Measurements from ENCODE around the gene PVALEF.

The PVALEF gene

DNA sequence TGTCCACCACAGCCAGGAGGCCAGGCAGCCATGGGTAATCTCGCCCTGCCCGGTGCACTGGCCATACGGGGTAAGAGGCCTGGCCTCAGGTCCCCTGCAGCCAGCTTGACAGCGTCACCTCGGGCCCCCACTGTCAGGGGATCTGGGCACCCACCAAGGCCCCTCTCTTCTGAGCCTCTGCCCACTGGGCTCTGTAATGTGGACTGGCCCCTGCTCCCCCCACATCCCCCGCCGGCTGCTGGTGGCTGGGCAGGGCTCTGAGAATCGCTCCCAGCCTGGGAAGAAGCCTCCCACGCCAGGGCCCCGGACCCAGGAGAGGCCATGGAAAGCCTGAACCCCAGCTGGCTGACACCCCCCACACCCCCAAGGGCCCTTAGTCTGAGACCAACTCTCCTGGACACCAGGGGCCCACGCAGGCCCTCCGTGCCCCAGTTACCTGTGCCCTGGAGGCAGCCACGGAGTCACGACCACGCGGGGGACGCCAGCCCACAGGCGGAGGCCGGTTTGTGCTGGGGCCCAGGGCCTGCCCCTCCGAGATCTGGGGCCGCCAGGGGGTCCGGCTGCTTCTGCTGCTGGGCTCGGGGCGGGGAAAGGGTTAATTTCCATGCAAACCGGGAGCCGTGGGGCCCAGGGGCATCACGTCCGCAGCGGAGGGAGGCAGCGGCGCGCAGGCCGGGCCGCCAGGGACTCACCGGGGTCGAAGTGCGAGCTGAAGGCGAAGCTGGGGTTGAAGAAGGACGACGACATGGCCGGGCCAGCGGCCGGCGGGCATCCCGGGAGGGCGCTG, at the start of gene PVALEF:
Gene PVALEF, plus strand, starts transcription at position 262 of the 787 bp plus-strand sequence. CDS start 15,720 bp downstream, outside the sequence.
- no peak for DNase-seq

GRCh38 chr17:81115749-81116464, 49.4 kb upstream of the PVALEF start:
- DNase-seq: no peak

- DNase-seq: no peak
Measured at GRCh38 chr17:81116704-81117103, 48.6 kb upstream of the PVALEF start.

GRCh38 chr17:81117672-81118198, 47.6 kb upstream of the PVALEF start:
- DNase-seq: no peak

GRCh38 chr17:81118308-81119221, 46.7 kb upstream of the PVALEF start:
- no peak for DNase-seq

DNA sequence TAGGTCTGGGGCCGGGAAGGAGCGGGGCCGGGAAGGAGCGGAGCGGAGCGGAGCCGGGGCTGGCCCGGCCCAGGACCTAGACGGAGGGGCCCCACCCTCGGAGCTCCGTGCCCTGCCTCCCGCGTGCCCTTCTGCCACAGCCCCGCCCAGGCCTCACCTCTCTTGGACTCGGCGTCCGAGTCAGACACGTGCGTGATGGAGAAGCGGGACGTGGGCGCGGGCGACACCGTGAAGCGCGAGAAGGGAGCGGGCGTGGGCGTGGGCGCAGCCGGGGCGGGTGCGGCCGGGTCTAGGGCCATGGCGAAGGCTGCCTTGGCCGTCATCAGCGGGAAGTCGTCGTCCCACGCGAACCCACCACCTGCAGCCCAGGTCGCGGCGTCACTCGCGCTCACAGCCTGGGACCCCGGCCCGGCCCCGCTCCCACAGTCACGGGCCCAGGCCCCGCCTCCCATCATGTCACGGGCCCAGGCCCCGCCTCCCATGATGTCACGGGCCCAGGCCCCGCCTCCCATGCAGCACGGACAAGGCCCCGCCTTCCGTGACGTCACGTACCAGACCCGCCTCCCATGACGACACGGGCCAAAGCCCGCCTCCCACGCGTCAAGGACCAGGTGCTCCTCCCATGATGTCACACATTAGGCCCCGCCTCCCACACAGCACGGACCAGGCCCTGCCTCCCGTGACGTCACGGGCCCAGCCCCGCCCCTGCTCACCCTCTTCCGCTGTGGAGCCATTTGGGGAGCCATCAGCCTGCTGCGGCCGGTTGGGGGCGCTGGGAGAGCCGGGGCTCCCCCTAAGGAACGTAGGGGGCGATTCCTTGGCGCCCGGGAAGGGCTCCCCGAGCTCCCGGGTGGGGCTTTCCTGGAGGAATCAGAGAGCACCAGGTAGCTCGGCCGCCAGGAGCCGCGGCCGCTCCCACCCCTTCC, 45.8 kb upstream of the PVALEF start:
- peak; percentile 97 for DNase-seq

GRCh38 chr17:81120149-81120484, 45.2 kb upstream of the PVALEF start:
- no peak for DNase-seq

- DNase-seq: no peak
Measured at GRCh38 chr17:81120695-81121621, 44.3 kb upstream of the PVALEF start.

DNA sequence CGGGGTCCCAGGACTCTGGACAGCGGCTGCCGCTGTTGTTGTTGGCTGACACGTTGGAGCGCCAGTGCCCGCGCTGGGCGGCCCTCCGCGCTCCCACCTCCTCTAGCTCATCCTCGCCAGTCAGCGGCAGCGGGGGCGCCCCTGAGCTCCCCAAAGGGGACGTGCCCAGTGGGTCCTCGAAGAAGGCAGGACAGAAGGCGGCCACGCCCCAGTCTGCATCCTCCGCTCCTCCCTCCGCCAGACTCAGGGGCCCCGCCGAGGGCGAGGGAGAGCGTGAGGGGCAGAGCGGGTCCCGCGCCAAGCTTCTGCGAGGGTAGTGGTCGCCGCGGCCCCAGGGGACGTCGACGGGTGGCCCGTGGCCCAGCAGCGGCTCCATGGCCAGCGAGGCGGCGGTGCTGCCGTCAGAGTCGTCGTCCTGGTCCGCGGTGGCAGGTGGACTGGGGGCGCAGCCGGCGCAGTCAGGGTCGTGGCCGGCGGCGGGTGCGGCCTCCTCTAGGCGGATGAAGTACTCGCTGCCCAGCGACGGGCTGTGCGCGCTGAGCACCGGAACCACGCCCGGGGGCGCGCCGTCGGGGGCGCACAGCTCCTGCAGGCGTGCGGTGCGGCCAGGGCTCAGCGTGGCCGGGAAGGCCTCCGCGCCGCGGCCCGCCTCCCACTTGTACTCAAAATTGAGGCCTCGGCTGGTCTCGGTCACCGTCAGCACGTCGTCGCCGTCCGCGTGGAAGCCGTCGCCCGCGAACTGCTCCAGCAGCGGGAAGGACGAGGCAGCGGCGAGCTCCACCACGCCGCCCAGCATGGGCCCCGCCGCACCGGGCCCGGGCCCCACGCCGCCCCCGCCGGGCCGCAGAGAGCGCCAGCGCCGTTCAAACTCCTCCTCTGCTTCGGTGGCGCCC, 43.2 kb upstream of the PVALEF start:
- DNase-seq: no peak

DNA sequence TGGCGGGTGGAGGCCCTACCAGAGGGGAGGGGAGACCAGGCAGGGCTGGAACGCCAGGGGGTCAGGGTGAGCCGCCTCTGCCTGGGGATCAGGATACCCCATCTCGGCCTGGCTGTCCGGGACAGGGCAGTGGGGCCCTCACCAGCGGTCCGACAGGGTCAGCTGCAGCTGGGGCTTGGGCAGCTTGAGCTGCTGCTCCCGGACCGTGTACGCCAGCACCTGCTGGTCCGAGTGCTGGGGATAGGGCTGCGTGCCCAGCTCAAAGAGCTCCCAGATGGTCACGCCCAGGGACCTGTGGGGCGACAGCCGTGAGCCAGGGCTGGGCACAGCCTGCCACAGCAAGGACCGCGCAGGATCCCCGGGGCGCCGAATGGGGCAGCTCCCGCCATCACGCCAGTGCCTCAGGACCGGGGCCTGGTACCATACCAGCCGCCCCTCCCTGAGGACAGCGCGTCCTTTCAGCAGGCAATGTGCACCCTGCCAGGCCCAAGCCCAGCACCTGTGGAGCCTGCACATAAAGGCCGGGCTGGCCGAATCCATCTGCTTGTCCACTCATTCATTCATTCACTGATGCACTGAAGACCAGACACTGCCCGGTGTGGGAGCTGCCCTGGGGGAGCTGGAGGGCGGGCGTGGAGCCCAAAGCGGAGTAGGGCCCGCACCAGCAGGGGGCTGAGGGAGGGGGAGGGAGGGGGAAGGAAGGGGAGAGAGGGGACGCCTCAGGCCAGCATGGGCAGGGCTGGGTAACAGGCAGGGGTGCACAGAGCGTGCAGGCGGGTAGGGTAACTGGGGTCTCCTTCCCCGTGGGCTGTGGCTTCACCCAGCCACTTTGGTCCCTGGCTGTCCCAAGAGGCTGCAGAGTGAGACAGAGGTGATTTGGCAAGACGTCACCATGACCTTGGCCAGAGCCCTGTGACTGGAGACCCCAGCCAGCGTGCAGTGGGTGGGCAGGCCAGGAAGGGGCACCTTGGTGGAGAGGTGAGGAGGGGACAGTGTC, 42.0 kb upstream of the PVALEF start:
- no peak for DNase-seq

- no peak for DNase-seq
Measured at GRCh38 chr17:81124377-81124776, 40.9 kb upstream of the PVALEF start.

GRCh38 chr17:81125573-81126081, 39.7 kb upstream of the PVALEF start:
- no peak for DNase-seq

DNA sequence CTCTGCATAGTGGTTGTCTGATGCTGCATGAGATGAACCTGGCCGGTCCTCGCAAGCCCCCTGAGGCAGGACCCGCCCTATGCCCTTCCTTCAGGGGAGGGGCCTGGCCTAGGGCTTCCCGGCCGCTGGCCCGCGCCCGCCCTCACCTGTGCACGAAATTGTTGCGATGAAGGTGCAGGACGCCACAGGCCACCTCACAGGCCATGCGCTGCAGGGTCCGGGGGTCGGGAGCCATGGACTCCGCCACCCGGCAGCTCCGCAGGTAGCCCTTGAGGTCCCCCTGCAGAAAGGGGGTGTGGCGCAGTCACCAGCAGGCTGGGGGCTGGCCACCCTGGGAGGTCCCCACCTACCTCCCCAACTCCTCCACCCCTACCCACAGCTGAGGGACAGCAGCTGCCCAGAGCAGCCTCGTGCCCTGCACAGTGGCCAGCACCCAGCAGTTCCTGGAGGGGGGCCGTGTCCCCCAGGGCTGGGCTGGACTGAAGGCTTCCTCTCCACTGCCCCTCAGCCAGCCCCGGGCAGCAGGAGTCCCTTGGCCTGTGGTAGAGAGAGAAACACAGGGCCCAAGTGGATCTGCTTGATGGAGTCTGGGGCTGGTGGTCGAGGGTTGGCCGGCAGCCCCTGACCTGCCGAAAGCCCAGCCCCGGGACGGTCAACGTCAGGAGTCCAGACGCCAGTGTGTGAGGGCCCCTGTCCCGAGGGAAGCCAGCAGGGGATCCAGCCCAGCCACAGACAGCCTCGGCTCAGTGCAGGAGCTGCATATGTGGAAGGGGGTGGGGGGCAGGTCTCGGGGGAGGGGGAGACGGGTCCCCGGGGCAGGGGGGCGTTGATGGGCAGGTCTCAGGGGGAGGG, 38.8 kb upstream of the PVALEF start:
- DNase-seq: no peak

GRCh38 chr17:81127133-81127455, 38.2 kb upstream of the PVALEF start:
- no peak for DNase-seq

DNA sequence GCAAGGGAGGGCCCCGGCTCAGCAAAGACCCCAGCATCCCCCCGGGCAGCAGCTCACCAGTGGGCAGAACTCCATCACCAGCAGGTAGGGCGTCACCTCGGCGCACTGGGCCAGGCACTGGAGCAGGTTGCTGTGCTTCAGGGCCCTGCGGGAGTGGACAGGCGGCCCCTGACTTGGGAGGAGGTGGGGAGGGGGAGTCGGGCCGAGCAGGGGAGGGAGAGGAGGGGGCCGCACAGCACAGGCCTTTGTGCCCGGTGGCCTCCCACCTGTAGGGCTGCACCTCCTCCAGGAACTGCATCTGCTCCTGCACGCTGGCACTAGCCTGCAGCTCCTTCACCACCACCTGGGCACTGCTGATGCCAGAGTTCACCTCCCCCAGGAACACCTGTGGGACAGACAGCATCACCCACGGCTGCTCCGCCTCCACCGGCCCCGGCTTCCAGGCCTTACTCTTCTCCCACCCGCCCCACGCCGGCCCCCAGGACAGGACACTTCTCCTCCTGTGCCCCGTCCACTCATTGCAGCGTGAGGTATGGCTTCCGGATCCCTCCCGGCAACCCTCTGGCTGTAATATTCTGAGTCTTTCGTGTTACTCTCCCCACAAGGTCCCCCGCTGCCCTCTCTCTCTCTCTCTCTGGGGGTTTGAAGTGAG, 37.7 kb upstream of the PVALEF start:
- no peak for DNase-seq

GRCh38 chr17:81128338-81128737, 37.0 kb upstream of the PVALEF start:
- DNase-seq: no peak

GRCh38 chr17:81128774-81129173, 36.5 kb upstream of the PVALEF start:
- DNase-seq: no peak

All from NCI-H2227 treated with DMSO at 0.1 percent for 48 hours (cell line).